ENCODE measurements around the gene GAL3ST2.

GRCh38 chr2:241808051-241808720 is 31.6 kb downstream of the GAL3ST2 start:
- TF ChIP-seq CTCF (IDR thresholded peaks at IDR 0.05), result no peak
- TF ChIP-seq POLR2A (IDR thresholded peaks at IDR 0.05), result no peak
